Common myeloid progenitor, CD34-positive (primary cell): ENCODE data around the gene TLR7.
A peak's percentile ranks its signal among the peaks of the same experiment; 100 is the strongest.

Experiments used
- CTCF ChIA-PET: fragments of 350-600 bp; sonication (Branson Sonifier 250); formaldehyde crosslinking; loops from one replicate; lab custom pipeline; 2021; ENCODE audit warnings: antibody characterized with exemption; lab: Charles Lee
- POLR2A ChIA-PET: fragments of 350-600 bp; sonication (Branson Sonifier 250); formaldehyde crosslinking; loops from one replicate; lab custom pipeline; 2021; ENCODE audit warnings: antibody characterized with exemption; lab: Charles Lee
- DNase-seq, 3 donors: peaks; one replicate each; pipeline versions ENCODE4 v3.0.0 to v3.0.0-alpha.2; 2013
- H3K27ac ChIP-seq, 2 experiments: 1 replicate in 1 of 2; 2 replicates in 1 of 2; pipeline ENCODE4 v1.7.0; 2013; ENCODE audit warnings: inconsistent platforms in 2 of 2, low read length in 2 of 2, mild to moderate bottlenecking in 2 of 2, low read depth in 1 of 2, moderate library complexity in 1 of 2; ENCODE audit not compliant: severe bottlenecking in 2 of 2, insufficient read depth in 1 of 2, poor library complexity in 1 of 2
- H3K27me3 ChIP-seq, 5 experiments: replicated peaks in 2 of 5; 1 replicate in 3 of 5; 2 replicates in 2 of 5; pipeline versions ENCODE4 v1.6.1 to v1.7.0; 2013; ENCODE audit warnings: low read length in 4 of 5, mild to moderate bottlenecking in 2 of 5, moderate library complexity in 2 of 5, inconsistent platforms in 1 of 5; ENCODE audit not compliant: insufficient read depth in 5 of 5, control insufficient read depth in 4 of 5
- H3K36me3 ChIP-seq, 4 experiments: 1 replicate in 2 of 4; 2 replicates in 2 of 4; pipeline versions ENCODE4 v1.6.1 to v1.7.0; 2013; ENCODE audit warnings: low read length in 3 of 4, control low read depth in 1 of 4, mild to moderate bottlenecking in 1 of 4; ENCODE audit not compliant: control insufficient read depth in 4 of 4, insufficient read depth in 4 of 4
- H3K4me1 ChIP-seq, 4 experiments: 1 replicate in 3 of 4; 2 replicates in 1 of 4; pipeline versions ENCODE4 v1.6.1 to v1.7.1; 2013; ENCODE audit warnings: low read length in 3 of 4, mild to moderate bottlenecking in 3 of 4, control low read depth in 1 of 4, inconsistent platforms in 1 of 4, moderate library complexity in 1 of 4; ENCODE audit not compliant: control insufficient read depth in 4 of 4, insufficient read depth in 4 of 4; ENCODE audit errors: control extremely low read depth in 1 of 4
- H3K4me3 ChIP-seq, 7 experiments: 1 replicate in 4 of 7; 2 replicates in 3 of 7; pipeline versions ENCODE4 v1.5.1 to v1.7.0; 2013; ENCODE audit warnings: mild to moderate bottlenecking in 7 of 7, low read length in 6 of 7, moderate library complexity in 6 of 7, inconsistent platforms in 2 of 7, low read depth in 2 of 7, control low read depth in 1 of 7; ENCODE audit not compliant: insufficient read depth in 4 of 7, control insufficient read depth in 1 of 7; ENCODE audit errors: extremely low read depth in 1 of 7
- H3K9me3 ChIP-seq, 5 experiments: 1 replicate in 4 of 5; 2 replicates in 1 of 5; pipeline versions ENCODE4 v1.6.1 to v1.7.1; 2013; ENCODE audit warnings: low read length in 4 of 5, mild to moderate bottlenecking in 2 of 5, inconsistent platforms in 1 of 5, low read depth in 1 of 5, moderate library complexity in 1 of 5; ENCODE audit not compliant: control insufficient read depth in 4 of 5, insufficient read depth in 2 of 5; ENCODE audit errors: control extremely low read depth in 1 of 5
- WGBS: methylation state at CpG from one replicate; pipeline ENCODE4 v1.1.5; 2013; ENCODE audit not compliant: insufficient coverage; 5-methylcytosine and 5-hydroxymethylcytosine counted together

Gene TLR7

DNA sequence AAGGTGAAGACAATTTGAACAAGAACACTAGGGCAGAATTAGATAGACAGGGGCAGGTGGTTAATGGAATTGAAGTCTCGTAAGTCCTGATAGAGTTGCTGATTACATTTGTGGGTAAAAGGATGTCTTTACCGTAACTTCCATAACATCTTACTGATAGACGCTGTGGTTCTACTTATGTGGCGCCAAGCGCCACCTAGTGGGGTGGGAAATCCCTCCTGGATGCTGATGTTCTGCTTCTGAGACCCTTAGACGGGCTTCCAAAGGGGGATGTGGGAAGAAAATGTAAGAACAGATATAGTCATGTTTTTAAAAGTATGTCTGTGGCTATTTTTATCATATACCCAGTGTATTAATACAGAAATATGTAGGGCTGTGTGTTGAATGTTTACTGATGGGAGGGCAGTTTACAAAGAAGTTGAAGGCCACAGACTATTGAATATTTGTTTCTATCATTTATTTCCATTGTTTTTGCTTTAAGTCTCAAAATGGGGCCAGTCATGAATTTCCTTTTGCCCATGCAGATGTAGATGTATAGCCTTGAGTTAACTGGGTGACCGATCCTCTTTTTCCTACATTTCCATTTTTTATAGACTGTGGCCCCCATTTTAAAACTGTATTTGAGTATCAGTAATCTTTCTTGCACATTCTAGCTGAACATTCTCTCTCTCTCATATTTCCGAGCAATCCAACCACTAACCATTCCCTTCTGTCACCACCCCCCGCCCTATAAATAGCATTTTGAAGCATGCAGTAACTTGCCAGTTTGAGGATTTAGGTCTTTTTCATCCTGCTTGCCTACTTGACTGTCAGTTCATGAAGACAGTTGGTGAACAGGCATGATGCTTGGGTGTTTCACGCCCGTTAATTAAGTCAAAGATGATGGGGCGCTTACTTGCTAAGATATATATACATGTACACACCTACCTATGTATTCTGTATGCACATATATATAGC lies 27.5 kb downstream of the TLR7 start:
- H3K27ac ChIP-seq, result no peak overlapping the region
- H3K9me3 ChIP-seq, result no peaks in the 10 kb centered on the region
- ChIA-PET POLR2A (no interaction called here), CTCF (interaction anchor here (1.9 to 7.4 kb wide), 3 partner anchors 79 to 90 kb away, joined by 6 to 38 read pairs (median 17); no protein-coding TSS in a partner anchor)
- no peak overlapping the region for H3K4me3 ChIP-seq
- WGBS, result 41% methylated on average over 5 of the region's 12 CpGs
- DNase-seq, result peak; percentile 44 to 70 (median 53)
- peaks cover 0 to 17% (median 0%) of the 10 kb centered on the region in 5 experiments for H3K27me3 ChIP-seq
- no peaks in the 10 kb centered on the region for H3K36me3 ChIP-seq
- peaks cover 4 to 26% (median 7%) of the 10 kb centered on the region in 4 experiments for H3K4me1 ChIP-seq

DNA sequence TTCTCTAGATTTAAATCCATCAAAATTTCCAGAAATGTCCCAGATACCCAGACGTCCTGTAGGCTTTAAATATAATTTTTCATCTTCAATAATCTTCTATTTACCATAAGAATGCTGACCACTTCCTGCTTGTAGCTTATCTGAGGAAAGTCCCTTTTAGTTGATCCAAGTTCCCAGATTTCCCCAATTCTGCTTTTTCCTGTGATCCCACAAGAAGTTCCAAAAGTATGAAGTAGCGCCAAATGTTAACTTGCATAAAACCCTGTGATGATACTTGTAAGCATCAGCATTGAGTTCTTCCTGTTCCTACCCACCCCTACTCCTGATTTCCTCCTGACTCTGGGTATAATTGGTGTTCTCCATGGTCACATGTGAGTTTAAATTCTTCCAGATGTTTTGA lies 29.0 kb downstream of the TLR7 start:
- peaks cover 0 to 18% (median 0%) of the 10 kb centered on the region in 5 experiments for H3K27me3 ChIP-seq
- 60% methylated on average over 2 of the region's 2 CpGs for WGBS
- H3K27ac ChIP-seq, result no peak overlapping the region
- H3K9me3 ChIP-seq, result no peaks in the 10 kb centered on the region
- no peak overlapping the region for H3K4me3 ChIP-seq
- H3K4me1 ChIP-seq, result peaks cover under 1 to 19% (median 2%) of the 10 kb centered on the region in 4 experiments
- POLR2A ChIA-PET, result no interaction called here
- CTCF ChIA-PET, result interaction anchor here (1.5 to 7.4 kb wide), 2 partner anchors 76 to 81 kb away, joined by 4 to 38 read pairs; no protein-coding TSS in a partner anchor
- DNase-seq, result no peak
- H3K36me3 ChIP-seq, result no peaks in the 10 kb centered on the region

DNA sequence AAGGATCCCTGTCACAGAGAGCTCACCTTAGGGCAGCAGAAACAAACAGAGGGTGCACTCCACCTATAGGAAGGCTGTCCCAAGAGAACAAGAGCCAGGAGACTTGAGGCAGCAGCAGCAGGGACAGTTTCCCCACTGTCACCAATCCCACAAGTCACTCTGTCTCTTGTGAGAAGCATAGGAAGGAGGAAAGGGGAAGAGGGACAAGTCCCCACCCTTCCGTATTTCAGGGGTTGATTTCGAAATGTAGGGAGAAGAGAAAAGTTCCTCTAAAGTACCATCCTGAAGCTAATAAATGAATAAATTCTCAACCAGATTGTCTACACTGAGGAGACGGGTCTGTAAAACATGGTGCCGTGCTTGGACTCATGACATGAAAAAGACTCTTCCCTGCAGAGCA lies 30.1 kb downstream of the TLR7 start:
- Histone ChIP-seq H3K27ac (no peak overlapping the region), H3K9me3 (no peaks in the 10 kb centered on the region), H3K4me1 (peaks cover 0 to 13% (median 0%) of the 10 kb centered on the region in 4 experiments), H3K36me3 (no peaks in the 10 kb centered on the region), H3K27me3 (peaks cover 0 to 17% (median 0%) of the 10 kb centered on the region in 5 experiments), H3K4me3 (no peak overlapping the region)
- ChIA-PET POLR2A (no interaction called here), CTCF (interaction anchor here (1.1 to 7.4 kb wide), 3 partner anchors 75 to 82 kb away, joined by 3 to 38 read pairs (median 4); no protein-coding TSS in a partner anchor)
- DNase-seq, result no peak
- WGBS, result 94% methylated on average over 4 of the region's 4 CpGs

DNA sequence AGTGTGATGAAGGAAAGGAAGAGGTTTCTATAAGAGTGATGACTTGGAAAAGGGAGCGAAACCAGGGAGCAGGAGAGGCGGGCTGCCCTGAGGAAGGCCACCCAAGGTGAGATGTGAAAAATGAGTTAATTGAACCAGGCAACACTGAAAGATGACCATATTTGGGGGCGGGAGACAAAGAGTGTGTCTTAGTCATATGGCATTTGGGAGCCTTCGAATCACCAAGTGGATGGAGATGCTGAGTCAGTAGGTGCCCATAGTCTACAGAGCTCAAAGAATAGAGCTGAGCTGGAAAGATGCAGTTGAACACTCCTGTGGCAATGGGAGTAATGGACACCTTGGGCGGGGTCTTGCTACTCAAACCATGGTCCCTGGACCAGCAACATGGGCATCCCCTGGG lies 31.2 kb downstream of the TLR7 start:
- Histone ChIP-seq H3K27ac (no peak overlapping the region), H3K4me3 (no peak overlapping the region), H3K4me1 (peaks cover 0 to 8% (median 1%) of the 10 kb centered on the region in 4 experiments), H3K36me3 (no peaks in the 10 kb centered on the region), H3K27me3 (peaks cover 0 to 17% (median 0%) of the 10 kb centered on the region in 5 experiments), H3K9me3 (no peaks in the 10 kb centered on the region)
- CTCF ChIA-PET, result interaction anchor here (7.4 kb wide), 1 partner anchor 83 kb away, joined by 38 read pairs; no protein-coding TSS in a partner anchor
- POLR2A ChIA-PET, result no interaction called here
- 92% methylated on average over 5 of the region's 5 CpGs for WGBS
- no peak for DNase-seq

DNA sequence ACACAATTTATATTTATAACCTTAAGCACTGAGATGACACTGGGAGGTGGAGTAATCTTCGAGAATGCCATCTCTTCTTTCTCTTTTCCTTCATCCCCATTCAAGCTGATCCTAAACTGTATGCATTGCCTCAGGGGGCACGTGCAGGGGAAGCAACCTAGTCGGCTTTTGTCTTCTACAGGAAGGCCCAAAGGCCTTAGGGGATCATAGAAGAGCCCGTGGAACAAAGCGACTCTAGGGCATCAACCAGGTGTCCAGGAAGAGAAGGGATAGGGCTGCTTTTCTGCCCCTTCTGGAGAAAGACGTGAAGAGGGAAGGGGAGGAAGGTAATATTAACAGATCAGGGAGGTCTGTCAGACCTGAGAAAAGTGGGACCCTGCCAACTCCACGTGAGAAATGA lies 32.6 kb downstream of the TLR7 start:
- WGBS, result 67% methylated on average over 4 of the region's 7 CpGs
- no peaks in the 10 kb centered on the region for H3K9me3 ChIP-seq
- peaks cover 0 to 14% (median 0%) of the 10 kb centered on the region in 5 experiments for H3K27me3 ChIP-seq
- ChIA-PET CTCF (interaction anchor here (7.4 kb wide), 1 partner anchor 84 kb away, joined by 38 read pairs; no protein-coding TSS in a partner anchor), POLR2A (no interaction called here)
- H3K27ac ChIP-seq, result no peak overlapping the region
- no peaks in the 10 kb centered on the region for H3K36me3 ChIP-seq
- DNase-seq, result no peak
- H3K4me1 ChIP-seq, result peaks cover 0 to 8% (median 2%) of the 10 kb centered on the region in 4 experiments
- H3K4me3 ChIP-seq, result no peak overlapping the region

DNA sequence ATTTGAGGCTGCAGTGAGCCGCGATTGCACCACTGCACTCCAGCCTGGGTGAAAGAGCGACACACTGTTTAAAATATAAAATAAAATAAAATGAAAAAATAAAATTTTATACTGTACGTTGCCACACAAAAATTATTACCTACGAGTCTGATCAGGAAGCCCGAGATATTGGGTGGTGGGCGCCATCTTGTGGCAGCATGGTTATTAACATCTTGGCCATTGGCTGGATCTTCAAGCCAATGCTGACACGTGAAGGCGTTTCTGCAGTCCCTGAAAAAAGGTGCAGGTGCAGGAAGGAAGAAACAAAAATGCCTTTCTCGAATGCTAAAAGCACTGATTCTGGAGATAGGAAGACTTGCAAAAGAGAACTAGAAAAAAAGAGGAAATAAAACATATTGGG lies 34.6 kb downstream of the TLR7 start:
- Histone ChIP-seq H3K4me3 (no peak overlapping the region), H3K36me3 (no peaks in the 10 kb centered on the region), H3K4me1 (peaks cover 0 to 8% (median 2%) of the 10 kb centered on the region in 4 experiments), H3K9me3 (no peaks in the 10 kb centered on the region), H3K27ac (no peak overlapping the region), H3K27me3 (peaks cover 0 to 18% (median 0%) of the 10 kb centered on the region in 5 experiments)
- POLR2A ChIA-PET, result no interaction called here
- WGBS, result 3% methylated on average over 8 of the region's 10 CpGs
- peak; percentile 56 to 83 (median 82) for DNase-seq
- CTCF ChIA-PET, result interaction anchor here (7.4 kb wide), 1 partner anchor 86 kb away, joined by 38 read pairs; no protein-coding TSS in a partner anchor
